CD4-positive, alpha-beta T cell treated with Interleukin-17A for 4 hours (primary cell): Measurements from ENCODE around the gene RPH3AL.
"Not testable (repeated sequence)": the region's sequence is repeated elsewhere in the genome, so short reads cannot be mapped to it uniquely, and the experiment has no call there.

Source experiments
- DNase-seq: peaks from one replicate; pipeline ENCODE4 v3.0.0-alpha.2; 2020; ENCODE audit warnings: mixed read lengths

Gene RPH3AL

GRCh38 chr17:280216-280615 is 72.4 kb downstream of the RPH3AL start:
- no peak for DNase-seq

- DNase-seq = no peak
These were observed 72.8 kb downstream of the RPH3AL start for GRCh38 chr17:279776-280175.

GRCh38 chr17:279331-279730 is 73.3 kb downstream of the RPH3AL start:
- no peak for DNase-seq

GRCh38 chr17:278676-279059 is 73.9 kb downstream of the RPH3AL start:
- no peak for DNase-seq

- no peak for DNase-seq
These were observed 74.4 kb downstream of the RPH3AL start for GRCh38 chr17:278055-278675.

GRCh38 chr17:274902-275301 is 77.7 kb downstream of the RPH3AL start:
- DNase-seq = no peak

- no peak for DNase-seq
These were observed 78.4 kb downstream of the RPH3AL start for GRCh38 chr17:273981-274832.

- DNase-seq = not testable (repeated sequence)
These were observed 79.8 kb downstream of the RPH3AL start for GRCh38 chr17:272856-273255.

- DNase-seq = not testable (repeated sequence)
These were observed 80.5 kb downstream of the RPH3AL start for GRCh38 chr17:271928-272623.

- DNase-seq = no peak
These were observed 82.7 kb downstream of the RPH3AL start for GRCh38 chr17:269616-270514.

GRCh38 chr17:266701-267667 is 85.6 kb downstream of the RPH3AL start:
- DNase-seq = no peak

- no peak for DNase-seq
These were observed 86.4 kb downstream of the RPH3AL start for GRCh38 chr17:266219-266618.

GRCh38 chr17:265718-266117 is 86.9 kb downstream of the RPH3AL start:
- no peak for DNase-seq

- no peak for DNase-seq
These were observed 88.8 kb downstream of the RPH3AL start for GRCh38 chr17:263773-264172.

GRCh38 chr17:263271-263670 is 89.3 kb downstream of the RPH3AL start:
- no peak for DNase-seq

- DNase-seq = no peak
These were observed 91.0 kb downstream of the RPH3AL start for GRCh38 chr17:261635-262034.

GRCh38 chr17:260944-261343 is 91.7 kb downstream of the RPH3AL start:
- DNase-seq = no peak

GRCh38 chr17:260031-260791 is 92.4 kb downstream of the RPH3AL start:
- no peak for DNase-seq

GRCh38 chr17:259341-259976 is 93.1 kb downstream of the RPH3AL start:
- no peak for DNase-seq

- no peak for DNase-seq
These were observed 93.7 kb downstream of the RPH3AL start for GRCh38 chr17:258906-259305.
